ENCODE results near the gene GNLY.

GNLY gene

GRCh38 chr2:85681776-85682175 lies 12.4 kb upstream of the GNLY start:
- DNase-seq (ENCODE audit: low read depth in 2 of 3, low spot score in 2 of 3): no peak

- no peak for DNase-seq (ENCODE audit: low read depth in 2 of 3, low spot score in 2 of 3)
These were observed 11.8 kb upstream of the GNLY start for GRCh38 chr2:85682378-85682777.

DNA sequence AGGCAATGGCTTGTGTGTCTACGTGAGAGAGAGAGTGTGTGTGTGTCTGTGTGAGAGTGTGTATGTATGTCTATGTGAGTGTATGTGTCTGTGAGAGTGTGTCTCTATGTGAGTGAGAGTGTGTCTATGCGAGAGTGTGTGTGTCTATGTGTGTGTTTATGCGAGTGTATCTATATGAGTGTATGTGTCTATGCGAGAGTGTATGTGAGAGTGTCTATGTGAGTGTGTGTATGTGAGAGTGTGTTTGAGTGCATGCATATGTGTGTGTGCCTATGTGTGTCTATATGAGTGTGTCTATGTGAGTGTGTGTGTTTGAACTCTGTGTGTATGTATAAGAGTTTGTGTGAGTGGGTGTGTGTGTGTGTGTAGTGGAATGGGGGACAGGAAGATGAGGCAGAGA lies 9.8 kb upstream of the GNLY start:
- DNase-seq (ENCODE audit: low read depth in 2 of 3, low spot score in 2 of 3): no peak

- DNase-seq (ENCODE audit: low read depth in 2 of 3, low spot score in 2 of 3): no peak
These were observed 9.4 kb upstream of the GNLY start for GRCh38 chr2:85684806-85685205.

- DNase-seq (ENCODE audit: low read depth in 2 of 3, low spot score in 2 of 3): no peak
These were observed 3.2 kb upstream of the GNLY start for GRCh38 chr2:85690932-85691331.

- DNase-seq (ENCODE audit: low read depth in 2 of 3, low spot score in 2 of 3): no peak
These were observed 2.0 kb upstream of the GNLY start for GRCh38 chr2:85692039-85692645.

DNA sequence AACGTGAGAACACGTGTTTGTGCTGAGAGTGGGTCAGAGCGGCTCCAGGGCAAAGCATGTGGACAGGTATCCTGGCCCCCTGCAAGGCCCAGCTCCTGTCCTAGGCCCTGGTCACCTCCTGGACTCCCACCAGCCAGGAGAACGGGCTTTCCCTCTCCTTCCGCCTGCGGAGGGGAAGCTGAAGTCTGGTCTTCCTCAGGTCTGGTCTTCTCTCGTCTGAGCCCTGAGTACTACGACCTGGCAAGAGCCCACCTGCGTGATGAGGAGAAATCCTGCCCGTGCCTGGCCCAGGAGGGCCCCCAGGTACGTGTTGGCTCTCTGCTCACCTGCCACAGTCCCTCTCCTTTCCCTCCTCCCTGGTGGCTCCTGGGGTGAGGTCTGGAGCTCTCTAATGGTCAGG lies 963 bp downstream of the GNLY start:
- no peak for DNase-seq (ENCODE audit: low read depth in 2 of 3, low spot score in 2 of 3)

- DNase-seq (ENCODE audit: low read depth in 2 of 3, low spot score in 2 of 3): no peak
These were observed 1.8 kb downstream of the GNLY start for GRCh38 chr2:85695691-85696668.

GRCh38 chr2:85697096-85697495 lies 2.9 kb downstream of the GNLY start:
- no peak for DNase-seq (ENCODE audit: low read depth in 2 of 3, low spot score in 2 of 3)

DNA sequence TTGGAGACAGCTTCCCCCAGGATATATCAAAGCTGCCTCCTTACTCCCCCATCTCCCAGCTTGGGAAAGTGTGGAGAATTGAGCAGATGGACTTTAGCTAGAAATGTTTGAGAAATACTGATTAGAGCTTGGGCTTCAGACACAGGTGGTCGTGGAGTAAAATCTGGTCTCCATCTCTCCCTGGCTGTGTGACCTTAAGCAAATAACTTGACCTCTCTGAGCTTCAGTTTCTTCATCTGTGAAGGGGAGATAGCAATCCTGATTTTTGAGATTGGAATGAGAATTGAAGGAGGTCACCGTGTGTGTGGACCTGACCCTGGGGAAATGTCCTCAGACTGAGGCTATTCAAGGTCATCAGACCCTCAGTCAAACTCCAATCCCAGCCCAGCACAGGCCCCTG lies 3.6 kb downstream of the GNLY start:
- no peak for DNase-seq (ENCODE audit: low read depth in 2 of 3, low spot score in 2 of 3)

DNA sequence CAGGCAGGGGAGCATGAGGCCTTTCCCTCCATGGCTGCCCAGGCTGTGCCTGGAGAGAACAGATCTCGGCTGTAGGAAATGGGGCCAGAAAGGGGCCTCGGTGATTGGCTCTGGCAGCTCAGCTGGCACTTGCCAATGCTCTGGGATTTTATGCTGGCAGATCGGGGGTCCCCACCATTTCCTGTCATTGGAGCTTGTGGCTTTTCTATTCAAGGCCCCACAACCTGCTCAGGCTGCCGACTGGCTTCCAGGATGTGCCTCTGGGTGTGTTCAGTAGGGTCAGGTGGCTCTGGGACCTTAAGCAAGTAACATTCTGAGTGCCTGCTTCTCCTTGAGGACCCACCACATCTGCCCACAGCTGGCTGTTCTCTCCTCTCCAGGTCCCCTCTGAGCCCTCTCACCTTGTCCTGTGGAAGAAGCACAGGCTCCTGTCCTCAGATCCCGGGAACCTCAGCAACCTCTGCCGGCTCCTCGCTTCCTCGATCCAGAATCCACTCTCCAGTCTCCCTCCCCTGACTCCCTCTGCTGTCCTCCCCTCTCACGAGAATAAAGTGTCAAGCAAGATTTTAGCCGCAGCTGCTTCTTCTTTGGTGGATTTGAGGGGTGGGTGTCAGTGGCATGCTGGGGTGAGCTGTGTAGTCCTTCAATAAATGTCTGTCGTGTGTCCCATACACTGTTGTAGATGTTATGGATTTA lies 4.2 kb downstream of the GNLY start:
- no peak for DNase-seq (ENCODE audit: low read depth in 2 of 3, low spot score in 2 of 3)

DNA sequence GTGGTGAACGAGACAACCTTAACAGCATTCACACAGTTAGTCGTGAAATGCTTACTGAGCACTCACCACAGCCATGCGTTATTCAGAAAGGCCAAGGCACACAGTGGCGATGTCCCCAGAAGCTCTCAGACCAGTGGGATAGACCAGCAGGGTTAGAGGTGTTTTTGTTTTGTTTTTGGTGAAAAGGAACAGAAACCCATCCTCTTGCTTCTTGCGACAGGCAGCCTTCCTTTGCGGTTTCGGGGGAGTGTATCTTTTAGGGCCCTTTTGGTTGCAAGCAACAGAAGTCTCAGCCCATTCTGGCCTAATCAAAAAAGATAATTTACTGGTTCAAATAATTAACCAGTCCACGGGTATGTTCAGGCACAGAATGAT lies 4.7 kb downstream of the GNLY start:
- no peak for DNase-seq (ENCODE audit: low read depth in 2 of 3, low spot score in 2 of 3)

DNA sequence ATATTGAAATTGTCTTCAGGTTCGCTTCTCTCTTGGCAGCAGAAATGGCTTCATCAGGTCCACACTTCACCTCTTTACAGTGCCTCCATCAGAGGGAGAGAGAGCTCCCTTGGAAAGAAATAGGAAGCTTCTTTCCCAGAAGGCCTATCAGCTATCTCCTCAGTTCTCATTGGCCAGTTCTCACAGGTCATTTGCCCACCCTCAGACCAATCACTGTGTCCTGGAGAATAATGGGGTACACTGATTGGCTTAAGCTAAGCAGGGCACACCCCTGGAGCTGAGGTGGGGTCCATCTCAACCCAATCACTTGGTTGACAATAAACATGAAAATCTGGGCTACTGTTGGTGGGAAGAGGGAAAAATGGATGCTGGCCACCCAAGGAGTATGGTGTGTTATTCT lies 5.2 kb downstream of the GNLY start:
- DNase-seq (ENCODE audit: low read depth in 2 of 3, low spot score in 2 of 3): no peak

GRCh38 chr2:85702172-85702571 lies 8.0 kb downstream of the GNLY start:
- DNase-seq (ENCODE audit: low read depth in 2 of 3, low spot score in 2 of 3): no peak

DNA sequence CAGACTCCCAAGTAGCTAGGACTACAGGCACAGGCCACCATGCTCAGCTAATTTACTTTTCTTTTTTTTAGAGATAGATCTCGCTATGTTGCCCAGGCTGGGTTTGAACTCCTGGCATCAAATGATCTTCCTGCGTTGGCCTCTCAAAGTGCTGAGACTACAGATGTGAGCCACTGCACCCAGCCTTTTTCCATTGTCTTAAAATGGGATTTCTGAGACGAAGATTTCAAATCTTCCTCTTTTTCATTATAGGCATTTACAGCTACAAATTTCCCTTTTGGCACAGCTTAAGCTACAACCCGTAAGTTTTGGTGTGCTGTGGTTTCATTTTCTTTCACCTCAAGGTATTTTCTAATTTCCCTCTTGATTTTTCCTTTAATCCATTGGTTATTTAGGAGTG lies 8.6 kb downstream of the GNLY start:
- no peak for DNase-seq (ENCODE audit: low read depth in 2 of 3, low spot score in 2 of 3)

DNA sequence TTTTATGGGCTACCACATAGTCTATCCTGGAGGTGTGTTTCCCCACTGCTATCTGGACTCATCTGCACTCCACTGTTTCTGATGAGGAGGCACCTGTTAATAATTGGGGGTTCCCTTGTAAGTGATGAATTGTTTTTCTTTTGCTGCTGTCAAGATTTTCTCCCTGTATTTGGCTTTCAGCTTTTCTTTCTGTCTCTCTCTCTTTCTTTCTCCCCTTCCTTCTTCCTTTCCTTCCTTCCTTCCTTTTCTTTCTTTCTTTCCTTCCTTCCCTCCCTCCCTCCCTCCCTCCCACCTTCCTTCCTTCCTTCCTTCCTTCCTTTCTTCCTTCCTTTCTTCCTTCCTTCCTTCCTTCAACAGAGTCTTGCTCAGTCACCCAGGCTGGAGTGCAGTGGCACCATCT lies 9.2 kb downstream of the GNLY start:
- DNase-seq (ENCODE audit: low read depth in 2 of 3, low spot score in 2 of 3): no peak

GRCh38 chr2:85704038-85704437 lies 9.9 kb downstream of the GNLY start:
- DNase-seq (ENCODE audit: low read depth in 2 of 3, low spot score in 2 of 3): no peak

GRCh38 chr2:85704800-85705679 lies 10.9 kb downstream of the GNLY start:
- DNase-seq (ENCODE audit: low read depth in 2 of 3, low spot score in 2 of 3): no peak

DNA sequence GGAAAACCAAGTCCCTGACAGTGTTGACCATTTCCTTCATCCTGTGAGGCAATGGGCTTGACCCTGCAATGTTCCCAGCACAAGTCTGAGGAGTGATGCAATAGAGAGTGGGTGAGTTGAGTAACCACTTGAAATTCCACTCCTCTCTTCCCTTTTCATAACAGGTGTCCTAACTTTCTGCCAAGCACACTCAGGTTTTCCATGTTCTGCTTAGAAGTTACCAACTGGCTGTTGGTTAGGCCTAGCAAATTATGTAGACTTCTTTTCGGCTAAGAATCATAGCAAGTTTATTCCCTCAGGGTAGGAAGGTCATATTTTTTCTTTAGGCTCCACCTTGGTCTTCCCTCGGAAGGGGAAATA lies 11.5 kb downstream of the GNLY start:
- DNase-seq (ENCODE audit: low read depth in 2 of 3, low spot score in 2 of 3): no peak

DNA sequence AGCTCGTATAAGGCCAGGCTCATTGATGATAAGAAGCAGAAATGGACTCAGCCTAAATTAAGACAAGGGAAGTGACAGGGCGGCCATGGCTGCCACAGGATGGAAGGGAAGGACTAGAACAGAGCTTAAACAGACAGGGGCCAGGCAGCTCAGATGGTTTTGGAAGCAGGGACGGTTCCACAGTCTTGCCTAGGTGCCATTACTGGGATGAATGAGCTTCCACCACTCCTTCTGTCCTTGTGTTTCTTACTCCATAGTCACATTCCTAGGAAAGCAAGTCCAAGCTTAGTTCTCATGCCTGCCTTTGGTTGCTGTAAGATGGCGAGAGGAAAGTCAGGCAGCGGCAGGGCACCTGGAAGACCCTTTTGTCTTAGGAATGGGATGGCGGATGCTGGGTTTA lies 11.9 kb downstream of the GNLY start:
- no peak for DNase-seq (ENCODE audit: low read depth in 2 of 3, low spot score in 2 of 3)

- DNase-seq (ENCODE audit: low read depth in 2 of 3, low spot score in 2 of 3): no peak
These were observed 12.6 kb downstream of the GNLY start for GRCh38 chr2:85706599-85707296.
